Ascending aorta (tissue), 2 donors: Measurements from ENCODE around the gene FSTL4. TPM values are rescaled to one million over a fixed set of nuclear protein-coding genes. Genes with fewer than 3 reads are reported as not detected.

ENCODE experiments used
- DNase-seq, 2 donors: peaks; one replicate each; pipeline ENCODE4 v3.0.0-alpha.2; 2019; ENCODE audit warnings: low spot score in 2 of 2
- H3K27ac ChIP-seq, 2 donors: fragments of 200-600 bp; sonication (generic); one replicate each; pipeline ENCODE4 v1.5.1; 2016 to 2017; ENCODE audit warnings: mild to moderate bottlenecking in 1 of 2
- H3K27me3 ChIP-seq: fragments of 200-600 bp; sonication (generic); one replicate; pipeline ENCODE4 v1.5.1; 2017
- H3K36me3 ChIP-seq, 2 donors: fragments of 200-600 bp; sonication (generic); one replicate each; pipeline ENCODE4 v1.5.1; 2016
- H3K4me1 ChIP-seq, 2 donors: fragments of 200-600 bp; sonication (generic); one replicate each; pipeline ENCODE4 v1.5.1; 2016 to 2017; ENCODE audit warnings: mild to moderate bottlenecking in 1 of 2
- H3K4me3 ChIP-seq, 2 donors: fragments of 200-600 bp; sonication (generic); one replicate each; pipeline ENCODE4 v1.5.1; 2016 to 2017; ENCODE audit warnings: mild to moderate bottlenecking in 1 of 2
- H3K9me3 ChIP-seq, 2 donors: fragments of 200-600 bp; sonication (generic); one replicate each; pipeline ENCODE4 v1.5.1; 2016
- intact Hi-C: fragments of 100-400 bp; cut with DNase I; formaldehyde crosslinking; loops from one replicate; pipeline ENCODE4 v1.15.1; 2023
- total RNA-seq: library from RNA; depleted of rRNA; stranded (reverse); fragments of >200 nt; gene quantifications from one replicate; pipeline ENCODE4 v1.1.0, GENCODE V29; 2016
- TF ChIP-seq, protein P1 (sequence below), 3 experiments: fragments of 200-600 bp in 2 of 3; fragments of 450-650 bp in 1 of 3; sonication (generic) in 2 of 3; IDR thresholded peaks; one replicate each; pipeline ENCODE4 v1.5.1; 2016 to 2019; ENCODE audit warnings: antibody characterized with exemption in 3 of 3, mild to moderate bottlenecking in 1 of 3, moderate library complexity in 1 of 3

FSTL4 gene
- total RNA-seq, 1 donor from 2014 or later = 0.11 TPM

GRCh38 chr5:133506181-133506580 is 106.2 kb downstream of the FSTL4 start:
- TF ChIP-seq, protein P1, sequence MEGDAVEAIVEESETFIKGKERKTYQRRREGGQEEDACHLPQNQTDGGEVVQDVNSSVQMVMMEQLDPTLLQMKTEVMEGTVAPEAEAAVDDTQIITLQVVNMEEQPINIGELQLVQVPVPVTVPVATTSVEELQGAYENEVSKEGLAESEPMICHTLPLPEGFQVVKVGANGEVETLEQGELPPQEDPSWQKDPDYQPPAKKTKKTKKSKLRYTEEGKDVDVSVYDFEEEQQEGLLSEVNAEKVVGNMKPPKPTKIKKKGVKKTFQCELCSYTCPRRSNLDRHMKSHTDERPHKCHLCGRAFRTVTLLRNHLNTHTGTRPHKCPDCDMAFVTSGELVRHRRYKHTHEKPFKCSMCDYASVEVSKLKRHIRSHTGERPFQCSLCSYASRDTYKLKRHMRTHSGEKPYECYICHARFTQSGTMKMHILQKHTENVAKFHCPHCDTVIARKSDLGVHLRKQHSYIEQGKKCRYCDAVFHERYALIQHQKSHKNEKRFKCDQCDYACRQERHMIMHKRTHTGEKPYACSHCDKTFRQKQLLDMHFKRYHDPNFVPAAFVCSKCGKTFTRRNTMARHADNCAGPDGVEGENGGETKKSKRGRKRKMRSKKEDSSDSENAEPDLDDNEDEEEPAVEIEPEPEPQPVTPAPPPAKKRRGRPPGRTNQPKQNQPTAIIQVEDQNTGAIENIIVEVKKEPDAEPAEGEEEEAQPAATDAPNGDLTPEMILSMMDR (IDR thresholded peaks at IDR 0.05) = no peak
- Histone ChIP-seq H3K27me3 (no peaks in the 10 kb centered on the region), H3K27ac (no peak overlapping the region), H3K36me3 (no peaks in the 10 kb centered on the region), H3K4me3 (no peak overlapping the region), H3K9me3 (no peaks in the 10 kb centered on the region), H3K4me1 (no peaks in the 10 kb centered on the region)
- intact Hi-C loops = no loop called here
- no peak for DNase-seq

DNA sequence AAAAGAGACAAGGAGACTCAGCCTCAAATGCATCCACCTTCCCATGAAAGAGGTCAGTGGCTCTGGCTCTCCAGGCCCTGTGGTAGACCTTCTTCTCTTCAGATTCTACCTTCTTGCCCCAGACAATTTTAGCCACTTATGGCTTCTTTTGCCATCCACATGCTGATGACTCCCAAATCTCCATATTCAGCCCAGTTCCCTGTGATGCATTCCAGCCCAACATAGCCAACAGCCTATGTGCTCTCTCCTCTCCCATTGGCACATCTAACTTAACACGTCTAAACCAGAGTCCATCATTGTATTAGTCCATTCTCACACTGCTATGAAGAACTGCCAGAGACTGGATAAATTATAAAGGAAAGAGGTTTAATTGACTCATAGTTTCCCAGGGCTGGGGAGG is 108.8 kb downstream of the FSTL4 start:
- no peak for DNase-seq
- TF ChIP-seq, protein P1 (IDR thresholded peaks at IDR 0.05) = no peak
- intact Hi-C loops = no loop called here

GRCh38 chr5:133499895-133500294 is 112.4 kb downstream of the FSTL4 start:
- Histone ChIP-seq H3K36me3 (no peaks in the 10 kb centered on the region), H3K27ac (no peak overlapping the region), H3K4me3 (no peak overlapping the region), H3K9me3 (no peaks in the 10 kb centered on the region), H3K27me3 (no peaks in the 10 kb centered on the region), H3K4me1 (no peaks in the 10 kb centered on the region)
- intact Hi-C loops = no loop called here
- TF ChIP-seq, protein P1 (IDR thresholded peaks at IDR 0.05) = no peak
- DNase-seq = no peak

More for the DNA sequence above, 108.8 kb downstream of the FSTL4 start:
- no peaks in the 10 kb centered on the region for H3K36me3 ChIP-seq
- H3K9me3 ChIP-seq = no peaks in the 10 kb centered on the region
- H3K4me3 ChIP-seq = no peak overlapping the region
- no peaks in the 10 kb centered on the region for H3K27me3 ChIP-seq
- no peaks in the 10 kb centered on the region for H3K4me1 ChIP-seq
- no peak overlapping the region for H3K27ac ChIP-seq

- Histone ChIP-seq H3K36me3 (no peaks in the 10 kb centered on the region), H3K4me3 (no peak overlapping the region), H3K4me1 (no peaks in the 10 kb centered on the region), H3K9me3 (no peaks in the 10 kb centered on the region), H3K27ac (no peak overlapping the region), H3K27me3 (no peaks in the 10 kb centered on the region)
- intact Hi-C loops = no loop called here
- TF ChIP-seq, protein P1 (IDR thresholded peaks at IDR 0.05) = no peak
- DNase-seq = no peak
These were observed 114.6 kb downstream of the FSTL4 start for GRCh38 chr5:133497608-133498348.

GRCh38 chr5:133496631-133497030 is 115.7 kb downstream of the FSTL4 start:
- no peak for DNase-seq
- H3K4me1 ChIP-seq = no peaks in the 10 kb centered on the region
- H3K4me3 ChIP-seq = no peak overlapping the region
- no peaks in the 10 kb centered on the region for H3K27me3 ChIP-seq
- intact Hi-C loops = no loop called here
- H3K27ac ChIP-seq = no peak overlapping the region
- TF ChIP-seq, protein P1 (IDR thresholded peaks at IDR 0.05) = no peak
- H3K9me3 ChIP-seq = no peaks in the 10 kb centered on the region
- H3K36me3 ChIP-seq = no peaks in the 10 kb centered on the region

DNA sequence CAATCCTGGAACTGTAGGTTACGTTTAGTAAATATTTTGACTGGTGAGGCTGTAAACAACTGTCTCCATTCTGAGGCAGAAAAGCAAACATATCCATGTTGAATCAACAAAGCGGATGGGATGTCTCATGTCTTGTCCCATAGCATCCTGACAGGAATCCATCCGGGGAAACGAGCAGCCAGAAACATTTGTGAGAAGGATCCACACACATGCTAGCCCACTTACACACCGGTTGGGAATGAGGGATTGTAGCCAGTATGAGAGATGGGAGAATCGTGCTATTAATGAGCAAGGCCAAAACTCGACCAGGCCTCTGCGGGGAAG is 117.5 kb downstream of the FSTL4 start:
- no peaks in the 10 kb centered on the region for H3K36me3 ChIP-seq
- DNase-seq = no peak

More for the DNA sequence above, 117.5 kb downstream of the FSTL4 start:
- Histone ChIP-seq H3K27ac (no peak overlapping the region), H3K4me1 (no peaks in the 10 kb centered on the region), H3K4me3 (no peak overlapping the region), H3K9me3 (peaks cover 0 to 6% of the 10 kb centered on the region in 2 donors), H3K27me3 (no peaks in the 10 kb centered on the region)
- intact Hi-C loops = no loop called here
- TF ChIP-seq, protein P1 (IDR thresholded peaks at IDR 0.05) = no peak
